GM23338 (cell line): ENCODE data around the gene ZSCAN1. TPM values are rescaled to one million over a fixed set of nuclear protein-coding genes. Genes with fewer than 3 reads are reported as not detected.

Source experiments
- ATAC-seq: fragments of 200-7000 bp; cut with Tn5 transposase; 3 replicates; pipeline ENCODE4 v1.9.1; 2020
- DNase-seq: peaks from one replicate; pipeline ENCODE4 v3.0.0-alpha.2; 2015; ENCODE audit warnings: low spot score
- H2AFZ ChIP-seq: fragments of 200-600 bp; sonication (generic); 2 replicates; pipeline ENCODE4 v1.8.0; 2016; ENCODE audit warnings: antibody characterized with exemption, mild to moderate bottlenecking, moderate library complexity
- H3F3A ChIP-seq: fragments of 200-600 bp; sonication (generic); replicated peaks from 2 replicates; pipeline ENCODE4 v1.8.0; 2017; ENCODE audit warnings: antibody characterized with exemption, mixed run types, low read depth
- H3K27ac ChIP-seq: fragments of 200-600 bp; sonication (generic); 2 replicates; pipeline ENCODE4 v1.6.1; 2016; ENCODE audit warnings: low read depth
- H3K27me3 ChIP-seq: fragments of 200-600 bp; sonication (generic); 2 replicates; pipeline ENCODE4 v1.8.0; 2016; ENCODE audit warnings: mild to moderate bottlenecking, mixed run types, moderate library complexity; ENCODE audit not compliant: insufficient read depth
- H3K36me3 ChIP-seq: fragments of 200-600 bp; sonication (generic); 2 replicates; pipeline ENCODE4 v1.8.0; 2016; ENCODE audit warnings: mild to moderate bottlenecking; ENCODE audit not compliant: insufficient read depth
- H3K4me1 ChIP-seq: fragments of 200-600 bp; sonication (generic); 2 replicates; pipeline ENCODE4 v1.8.0; 2016; ENCODE audit warnings: mild to moderate bottlenecking, moderate library complexity; ENCODE audit not compliant: insufficient read depth
- H3K4me2 ChIP-seq: fragments of 200-600 bp; sonication (generic); 2 replicates; pipeline ENCODE4 v1.7.1; 2017; ENCODE audit warnings: mixed run types
- H3K4me3 ChIP-seq: fragments of 200-600 bp; sonication (generic); 2 replicates; pipeline ENCODE4 v1.6.1; 2016; ENCODE audit warnings: mixed run types
- H3K79me2 ChIP-seq: fragments of 200-600 bp; sonication (generic); replicated peaks from 2 replicates; pipeline ENCODE4 v1.8.0; 2017; ENCODE audit warnings: mild to moderate bottlenecking; ENCODE audit not compliant: insufficient read depth
- H3K9me2 ChIP-seq: fragments of 200-600 bp; sonication (generic); 2 replicates; pipeline ENCODE4 v1.8.0; 2017; ENCODE audit not compliant: insufficient read depth
- H4K20me1 ChIP-seq: fragments of 200-600 bp; sonication (generic); replicated peaks from 2 replicates; pipeline ENCODE4 v1.8.0; 2017; ENCODE audit warnings: mild to moderate bottlenecking; ENCODE audit not compliant: insufficient read depth
- H3K27ac Mint-ChIP-seq: 2 replicates; pipeline ENCODE4 v1.8.0; 2020; ENCODE audit warnings: inconsistent platforms, mild to moderate bottlenecking, moderate library complexity, mixed read lengths
- H3K27me3 Mint-ChIP-seq: 3 replicates; pipeline ENCODE4 v1.8.0; 2022; ENCODE audit warnings: low read depth, mild to moderate bottlenecking, moderate library complexity, mixed read lengths, inconsistent platforms; ENCODE audit not compliant: insufficient read depth, poor library complexity
- H3K36me3 Mint-ChIP-seq: 3 replicates; pipeline ENCODE4 v1.8.0; 2021; ENCODE audit warnings: low read depth, mild to moderate bottlenecking, inconsistent platforms, moderate library complexity, mixed read lengths
- H3K4me1 Mint-ChIP-seq: 3 replicates; pipeline ENCODE4 v1.8.0; 2020; ENCODE audit warnings: mild to moderate bottlenecking, inconsistent platforms, mixed read lengths
- H3K4me3 Mint-ChIP-seq: 3 replicates; pipeline ENCODE4 v1.8.0; 2021; ENCODE audit warnings: moderate library complexity, mild to moderate bottlenecking, inconsistent platforms, mixed read lengths
- H3K9me3 Mint-ChIP-seq: 3 replicates; pipeline ENCODE4 v1.8.0; 2020; ENCODE audit warnings: moderate library complexity, mild to moderate bottlenecking, inconsistent platforms, mixed read lengths
- CREB1 ChIP-seq: fragments of 250-450 bp; sonication (Bioruptor Pico); IDR thresholded peaks from 2 replicates; pipeline ENCODE4 v1.5.0; 2020; ENCODE audit warnings: low read depth, mild to moderate bottlenecking, moderate library complexity
- EZH2 ChIP-seq: fragments of 200-600 bp; sonication (generic); IDR thresholded peaks from one replicate; pipeline ENCODE4 v1.8.0; 2017; ENCODE audit warnings: antibody characterized with exemption, mild to moderate bottlenecking, low read depth; ENCODE audit not compliant: unreplicated experiment
- EZH2phosphoT487 ChIP-seq: fragments of 200-600 bp; sonication (generic); IDR thresholded peaks from one replicate; pipeline ENCODE4 v1.8.1; 2018; ENCODE audit warnings: antibody characterized with exemption; ENCODE audit not compliant: unreplicated experiment
- POLR2AphosphoS5 ChIP-seq: IDR thresholded peaks from 2 replicates; pipeline ENCODE4 v1.6.1; 2016; ENCODE audit warnings: antibody characterized with exemption, low read depth
- REST ChIP-seq: IDR thresholded peaks from one replicate; pipeline ENCODE4 v1.6.1; 2018; ENCODE audit warnings: antibody characterized with exemption; ENCODE audit not compliant: unreplicated experiment
- ZNF114 ChIP-seq: fragments of 250-450 bp; sonication (Bioruptor Pico); IDR thresholded peaks from 2 replicates; pipeline ENCODE4 v1.5.0; 2020; ENCODE audit warnings: mild to moderate bottlenecking, moderate library complexity
- ZNF331 ChIP-seq: fragments of 250-450 bp; sonication (Bioruptor Pico); IDR thresholded peaks from 2 replicates; pipeline ENCODE4 v1.5.0; 2020; ENCODE audit warnings: low read depth, mild to moderate bottlenecking, moderate library complexity
- polyA plus RNA-seq: library from polyadenylated mRNA; unstranded; fragments of >200 nt; fragmentation: Nextera tagmentation; extraction: Ambion mirVana; gene quantifications from 2 replicates; pipeline ENCODE4 v1.2.1, GENCODE V29; 2016
- total RNA-seq: library from RNA; depleted of rRNA; stranded (reverse); fragments of >200 nt; shearing (Covaris generic); gene quantifications from 2 replicates; pipeline ENCODE4 v1.2.3, GENCODE V29; 2014
- TF ChIP-seq, protein P1 (sequence below): IDR thresholded peaks from 2 replicates; pipeline ENCODE4 v1.6.1; 2016; ENCODE audit warnings: antibody characterized with exemption

The ZSCAN1 gene
- total and polyA plus RNA-seq, 2 experiments from 2014 or later, result 1.5 to 3.9 TPM

DNA sequence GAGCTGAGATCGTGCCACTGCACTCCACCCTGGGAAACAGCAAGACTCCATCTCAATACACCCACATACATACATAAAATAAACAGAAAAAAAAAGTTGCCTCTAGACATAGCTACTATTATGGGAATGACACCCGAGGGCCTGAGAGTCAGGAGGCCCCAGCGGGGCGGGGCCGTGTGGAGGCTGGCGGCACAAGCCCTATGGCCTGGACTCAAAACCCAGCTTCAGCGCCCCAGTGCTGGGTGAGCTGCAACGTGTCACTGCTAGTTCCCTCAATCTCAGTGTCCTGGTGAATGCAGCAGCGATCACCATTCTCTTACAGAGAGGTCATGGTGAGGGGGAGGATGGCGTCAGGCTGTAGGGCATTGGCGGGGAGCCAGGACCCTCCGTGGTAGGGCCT, 9.2 kb upstream of the ZSCAN1 start:
- no peaks in the 10 kb centered on the region for H4K20me1 ChIP-seq
- H3K4me3 Mint-ChIP-seq, result no peak overlapping the region
- H3K4me2 ChIP-seq, result no peak overlapping the region
- TF ChIP-seq REST (no peak), EZH2phosphoT487 (no peak), CREB1 (no peak), ZNF114 (CRISPR knock-in tag) (no peak)
- TF ChIP-seq, protein P1, sequence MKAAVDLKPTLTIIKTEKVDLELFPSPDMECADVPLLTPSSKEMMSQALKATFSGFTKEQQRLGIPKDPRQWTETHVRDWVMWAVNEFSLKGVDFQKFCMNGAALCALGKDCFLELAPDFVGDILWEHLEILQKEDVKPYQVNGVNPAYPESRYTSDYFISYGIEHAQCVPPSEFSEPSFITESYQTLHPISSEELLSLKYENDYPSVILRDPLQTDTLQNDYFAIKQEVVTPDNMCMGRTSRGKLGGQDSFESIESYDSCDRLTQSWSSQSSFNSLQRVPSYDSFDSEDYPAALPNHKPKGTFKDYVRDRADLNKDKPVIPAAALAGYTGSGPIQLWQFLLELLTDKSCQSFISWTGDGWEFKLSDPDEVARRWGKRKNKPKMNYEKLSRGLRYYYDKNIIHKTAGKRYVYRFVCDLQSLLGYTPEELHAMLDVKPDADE, result no peak
- H3K27me3 Mint-ChIP-seq, result peaks cover 16% of the 10 kb centered on the region
- H3K4me1 Mint-ChIP-seq, result no peaks in the 10 kb centered on the region
- H3F3A ChIP-seq, result no peaks in the 10 kb centered on the region
- H3K9me3 Mint-ChIP-seq, result peaks cover 93% of the 10 kb centered on the region
- no peaks in the 10 kb centered on the region for H3K27me3 ChIP-seq
- DNase-seq (no peak), ATAC-seq (no peak)
- H3K79me2 ChIP-seq, result no peaks in the 10 kb centered on the region
- no peak overlapping the region for H3K4me3 ChIP-seq
- H3K4me1 ChIP-seq, result no peaks in the 10 kb centered on the region
- no peak overlapping the region for H3K27ac ChIP-seq
- H2AFZ ChIP-seq, result no peak overlapping the region
- 0 out of 2 replicates have a peak, but pooled peaks cover 3% of the 10 kb centered on the region for H3K9me2 ChIP-seq
- no peaks in the 10 kb centered on the region for H3K36me3 ChIP-seq
- H3K27ac Mint-ChIP-seq, result no peak overlapping the region
- peaks cover 34% of the 10 kb centered on the region for H3K36me3 Mint-ChIP-seq

GRCh38 chr19:58034477-58034793, 610 bp downstream of the ZSCAN1 start:
- H3K36me3 Mint-ChIP-seq, result peaks cover 26% of the 10 kb centered on the region
- H3K4me1 Mint-ChIP-seq, result peaks cover 3% of the 10 kb centered on the region; the same call in 2 of the 3 replicates
- Histone ChIP-seq H3K4me2 (peak overlapping the region; percentile 85), H3K79me2 (no peaks in the 10 kb centered on the region), H3K36me3 (no peaks in the 10 kb centered on the region), H3K9me2 (no peaks in the 10 kb centered on the region), H4K20me1 (no peaks in the 10 kb centered on the region), H3F3A (peaks cover 17% of the 10 kb centered on the region), H3K4me3 (peak overlapping the region; percentile 59), H3K4me1 (peaks cover 30% of the 10 kb centered on the region), H3K27me3 (no peaks in the 10 kb centered on the region), H3K27ac (no peak overlapping the region), H2AFZ (no peak overlapping the region)
- DNase-seq (peak; percentile 78), ATAC-seq (no peak; the same call in 2 of the 3 replicates)
- peaks cover 80% of the 10 kb centered on the region for H3K9me3 Mint-ChIP-seq
- H3K27ac Mint-ChIP-seq, result no peak overlapping the region
- no peak overlapping the region; the same call in 2 of the 3 replicates for H3K4me3 Mint-ChIP-seq
- TF ChIP-seq CREB1 (no peak), ZNF331 (CRISPR knock-in tag) (no peak), EZH2 (no peak), POLR2AphosphoS5 (no peak), ZNF114 (CRISPR knock-in tag) (no peak), REST (no peak)
- TF ChIP-seq, protein P1, result no peak
- H3K27me3 Mint-ChIP-seq, result peaks cover 12% of the 10 kb centered on the region
